GM18951 (cell line): ENCODE results near the gene B3GNT5.

Experiments used
- POLR2A ChIP-seq: IDR thresholded peaks from 4 replicates; pipeline ENCODE4 v1.6.1; 2011; ENCODE audit warnings: mild to moderate bottlenecking; ENCODE audit not compliant: insufficient read length, insufficient read depth; ENCODE audit errors: extremely low read depth
- in situ Hi-C: fragments of 300-500 bp; cut with MboI; formaldehyde crosslinking; loops from one replicate; pipeline ENCODE4 v1.12.0; 2022; ENCODE audit warnings: low sequenced_read_pairs, mixed read lengths, inconsistent platforms; ENCODE audit not compliant: unreplicated experiment

B3GNT5 gene, protein sequence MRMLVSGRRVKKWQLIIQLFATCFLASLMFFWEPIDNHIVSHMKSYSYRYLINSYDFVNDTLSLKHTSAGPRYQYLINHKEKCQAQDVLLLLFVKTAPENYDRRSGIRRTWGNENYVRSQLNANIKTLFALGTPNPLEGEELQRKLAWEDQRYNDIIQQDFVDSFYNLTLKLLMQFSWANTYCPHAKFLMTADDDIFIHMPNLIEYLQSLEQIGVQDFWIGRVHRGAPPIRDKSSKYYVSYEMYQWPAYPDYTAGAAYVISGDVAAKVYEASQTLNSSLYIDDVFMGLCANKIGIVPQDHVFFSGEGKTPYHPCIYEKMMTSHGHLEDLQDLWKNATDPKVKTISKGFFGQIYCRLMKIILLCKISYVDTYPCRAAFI

DNA sequence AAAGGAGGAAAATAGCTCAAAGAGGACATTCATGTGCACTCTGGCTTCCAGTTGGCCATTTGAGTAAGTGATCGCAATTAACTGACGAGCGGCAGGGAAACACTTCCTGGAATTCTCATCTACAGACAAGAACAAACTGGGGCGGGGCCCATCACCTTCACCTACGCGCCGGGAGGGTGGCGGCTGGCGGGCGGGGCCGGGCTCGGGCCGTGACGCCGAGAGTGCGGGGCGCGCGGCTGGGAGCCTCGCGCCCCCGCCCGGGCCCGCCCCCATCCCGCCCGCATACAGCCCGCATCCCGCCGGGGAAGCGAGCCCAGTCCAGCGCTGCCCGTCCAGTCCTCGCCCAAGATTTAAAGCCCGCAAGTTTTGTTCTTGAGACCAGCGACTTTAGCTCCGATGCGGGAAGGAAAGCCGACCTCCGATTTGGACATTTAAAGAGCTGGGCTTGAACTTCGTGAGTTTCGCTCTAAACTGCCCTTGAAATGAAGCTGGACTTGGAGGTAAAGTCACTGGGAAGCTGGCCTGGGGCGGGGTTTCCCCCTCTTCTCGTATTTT is at the start of gene B3GNT5:
TSS of gene B3GNT5 (plus strand) at position 281 of the 555 bp plus-strand sequence. CDS start 16,546 bp downstream, outside the sequence.
- no peak for TF ChIP-seq POLR2A
- in situ Hi-C loops: no loop called here

DNA sequence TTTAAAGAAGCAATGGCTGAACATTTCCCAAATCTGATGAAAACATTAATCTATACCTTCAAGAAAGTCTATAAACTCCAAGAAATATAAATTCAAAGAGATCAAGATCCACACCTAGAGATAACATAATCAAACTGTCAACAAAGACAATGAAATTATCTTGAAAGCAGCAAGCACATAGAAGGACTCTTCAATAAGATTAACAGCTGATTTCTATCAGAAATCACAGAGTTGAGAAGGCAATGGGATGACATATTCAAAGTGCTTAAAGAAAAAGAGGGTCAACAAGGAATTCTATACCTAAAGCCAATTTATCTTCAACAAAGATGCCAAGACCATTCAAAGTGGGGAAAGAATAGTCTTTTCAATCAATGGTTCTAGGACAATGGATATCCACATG is 49.4 kb upstream of the B3GNT5 start:
- in situ Hi-C loops: no loop called here
- no peak for TF ChIP-seq POLR2A

DNA sequence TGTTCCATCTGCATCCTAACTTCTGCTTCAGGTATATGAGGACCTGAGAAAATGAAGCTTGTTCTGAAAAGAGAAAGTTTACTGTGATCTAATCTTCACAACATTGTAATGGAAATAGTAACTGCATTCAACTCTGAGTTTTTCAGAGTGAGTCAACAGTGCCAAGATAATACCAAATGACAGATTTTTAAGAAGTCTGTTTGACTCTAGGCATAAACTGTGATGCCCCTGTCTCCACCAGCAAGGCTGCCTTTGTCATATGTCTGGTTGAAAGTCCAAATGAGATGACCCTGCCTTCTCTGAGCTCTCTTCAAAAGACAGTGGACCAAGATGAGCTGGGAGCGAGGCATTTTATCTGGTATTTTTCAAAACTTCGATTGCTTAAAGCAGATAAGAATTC is 44.8 kb upstream of the B3GNT5 start:
- in situ Hi-C loops: no loop called here
- TF ChIP-seq POLR2A: no peak

DNA sequence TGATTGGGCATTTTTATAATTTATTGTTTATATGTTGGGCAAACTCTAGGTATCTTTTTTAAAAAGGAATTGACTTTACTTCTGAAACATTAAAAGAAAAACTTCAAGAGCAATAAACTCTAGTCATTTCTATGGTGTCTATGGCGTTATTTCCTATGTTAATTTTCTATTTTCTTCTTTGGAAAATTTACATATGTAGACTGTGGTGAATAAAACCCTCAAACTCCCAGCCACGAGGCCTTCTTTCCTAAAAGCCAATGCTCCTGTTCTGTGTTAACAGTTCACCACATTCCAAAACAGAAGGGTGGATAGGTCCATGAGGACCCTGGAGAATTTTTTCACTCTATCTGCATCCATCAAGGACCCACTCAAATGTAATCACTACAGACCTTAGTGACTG is 44.3 kb upstream of the B3GNT5 start:
- TF ChIP-seq POLR2A: no peak
- in situ Hi-C loops: no loop called here

DNA sequence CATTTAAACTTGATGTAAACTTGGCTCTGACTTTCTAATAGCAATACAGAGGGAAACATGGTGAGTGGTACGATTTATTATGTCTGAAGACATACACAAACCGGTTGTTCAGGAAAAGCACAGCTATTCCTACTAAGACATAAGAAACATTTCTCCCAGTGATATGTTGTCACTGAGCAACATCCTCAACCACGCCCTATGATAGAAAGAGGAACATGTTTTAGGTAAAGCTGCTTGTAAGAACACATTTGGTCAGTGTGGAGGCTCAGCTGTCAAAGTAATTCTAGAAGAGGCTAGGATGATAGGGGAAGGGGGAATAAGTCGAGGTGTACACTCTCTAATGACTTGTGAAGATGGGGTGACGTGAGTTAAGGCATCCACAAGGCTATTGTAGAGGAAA is 42.7 kb upstream of the B3GNT5 start:
- TF ChIP-seq POLR2A: no peak
- in situ Hi-C loops: no loop called here

DNA sequence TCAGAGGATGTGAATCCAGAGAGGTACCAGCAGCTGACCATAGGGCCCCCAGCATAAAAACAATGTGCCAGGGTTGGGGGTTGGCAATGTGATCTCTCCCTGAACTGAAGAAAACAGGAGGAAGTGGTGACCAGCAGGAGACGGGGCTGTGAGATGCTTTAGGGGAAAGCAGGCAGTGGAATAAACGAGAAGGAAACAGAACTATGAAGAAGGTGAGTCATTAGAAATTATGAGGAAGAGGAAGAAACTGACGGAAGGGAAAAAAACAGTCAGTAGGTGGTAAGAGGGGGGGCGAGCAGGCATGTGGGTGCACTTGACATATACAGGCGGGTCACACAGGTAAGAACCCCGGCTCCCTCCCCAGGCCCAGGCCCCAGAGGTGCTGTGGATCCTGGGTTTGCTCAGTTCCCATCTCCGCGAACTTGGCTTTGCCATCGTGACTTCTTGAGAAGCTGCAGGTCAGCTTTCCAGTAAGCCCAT is 42.2 kb upstream of the B3GNT5 start:
- TF ChIP-seq POLR2A: no peak
- in situ Hi-C loops: no loop called here

DNA sequence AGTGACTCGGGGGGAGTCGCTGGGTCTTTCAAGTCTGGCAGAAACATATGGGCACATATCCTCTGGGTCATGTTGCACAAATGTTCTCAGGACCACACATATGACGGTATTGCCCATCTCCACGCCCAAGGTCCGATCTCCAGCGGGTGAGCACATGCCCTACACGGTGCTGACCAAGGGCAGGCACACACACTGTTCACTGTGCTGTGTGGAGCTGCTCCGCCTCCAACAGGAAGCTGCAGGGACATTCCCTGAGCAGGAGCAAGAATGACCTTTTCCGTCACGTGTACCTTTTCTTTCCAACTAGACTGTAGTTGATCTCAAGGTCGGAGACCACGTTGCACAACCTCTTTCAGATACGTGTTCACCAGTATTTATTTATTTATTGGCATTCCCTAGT is 41.7 kb upstream of the B3GNT5 start:
- in situ Hi-C loops: no loop called here
- no peak for TF ChIP-seq POLR2A

DNA sequence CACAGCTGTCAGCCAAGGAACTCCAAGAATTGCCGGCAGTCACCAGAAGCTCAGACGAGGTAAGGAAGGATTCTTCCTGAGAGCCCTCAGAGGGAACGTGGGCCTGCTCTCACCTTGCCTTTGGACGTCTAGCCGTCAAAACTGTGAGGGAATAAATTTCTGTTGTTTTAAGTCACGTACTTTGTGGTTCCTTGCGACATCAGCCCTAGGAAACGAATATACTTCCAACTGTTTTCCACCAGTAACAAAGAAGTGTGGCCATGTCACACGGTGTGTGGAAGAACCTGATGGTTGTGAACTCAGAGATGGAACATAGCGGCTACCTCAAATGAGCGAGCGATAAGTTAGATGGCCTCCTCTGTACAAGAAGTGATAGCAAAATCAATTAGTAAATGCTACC is 41.0 kb upstream of the B3GNT5 start:
- TF ChIP-seq POLR2A: no peak
- in situ Hi-C loops: no loop called here

DNA sequence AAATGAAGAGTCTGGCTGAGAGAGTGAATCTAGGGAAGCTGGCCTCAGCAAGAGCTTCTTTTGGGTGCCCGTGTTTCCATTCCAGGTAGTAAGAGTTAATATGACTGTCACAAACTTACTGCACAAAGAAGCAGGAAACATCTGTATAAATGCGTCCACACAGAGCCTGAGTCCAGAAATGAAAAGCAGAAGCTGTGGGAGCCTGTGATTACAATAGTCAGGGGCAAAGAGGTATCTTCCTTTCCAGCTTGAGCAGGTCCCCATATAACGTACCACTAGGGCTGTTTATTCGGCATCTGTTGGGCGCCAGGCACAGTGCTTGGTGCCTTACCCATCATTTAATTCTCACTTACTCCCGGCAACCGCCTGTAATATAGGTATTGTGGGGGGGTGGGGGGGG is 40.5 kb upstream of the B3GNT5 start:
- no peak for TF ChIP-seq POLR2A
- in situ Hi-C loops: no loop called here

DNA sequence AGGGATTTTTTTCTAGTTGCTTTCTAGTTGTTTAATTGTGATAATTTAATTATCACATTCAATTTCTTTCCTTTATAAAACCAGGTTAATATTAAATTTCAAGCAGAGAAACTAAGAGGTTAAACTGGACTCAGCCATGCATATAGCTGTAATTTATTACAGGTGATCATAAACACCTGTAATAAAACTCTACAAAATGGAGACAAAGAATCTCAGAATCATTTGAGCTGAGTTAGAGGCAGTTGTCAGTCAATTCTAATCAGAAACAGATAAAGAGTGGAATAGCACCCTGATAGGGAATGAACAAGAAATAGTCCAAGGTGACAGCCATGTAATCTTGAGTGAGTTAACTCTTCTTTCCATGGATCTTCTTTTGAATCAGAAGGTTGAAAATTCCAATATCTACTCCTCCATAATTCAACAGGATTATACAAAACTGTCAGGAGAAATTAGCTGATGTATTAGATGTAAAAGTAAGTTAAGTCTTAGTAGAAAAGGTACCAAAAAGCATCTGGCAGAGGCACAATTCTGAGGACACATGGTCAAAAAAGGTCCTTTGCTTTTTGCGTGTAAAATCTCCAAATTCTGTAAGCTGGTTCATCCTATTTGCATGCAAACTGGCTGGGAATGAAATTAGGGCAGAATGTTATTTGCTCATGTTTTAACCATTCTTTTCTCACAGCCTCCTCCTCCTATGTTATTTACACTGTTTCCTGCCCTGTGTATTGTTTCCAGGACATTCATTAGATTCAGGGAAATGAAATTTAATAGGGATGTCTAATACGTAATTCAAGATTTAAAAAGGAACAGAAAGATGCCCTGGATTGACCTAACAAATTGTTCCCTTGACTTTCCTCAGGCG is 39.4 kb upstream of the B3GNT5 start:
- in situ Hi-C loops: no loop called here
- no peak for TF ChIP-seq POLR2A

DNA sequence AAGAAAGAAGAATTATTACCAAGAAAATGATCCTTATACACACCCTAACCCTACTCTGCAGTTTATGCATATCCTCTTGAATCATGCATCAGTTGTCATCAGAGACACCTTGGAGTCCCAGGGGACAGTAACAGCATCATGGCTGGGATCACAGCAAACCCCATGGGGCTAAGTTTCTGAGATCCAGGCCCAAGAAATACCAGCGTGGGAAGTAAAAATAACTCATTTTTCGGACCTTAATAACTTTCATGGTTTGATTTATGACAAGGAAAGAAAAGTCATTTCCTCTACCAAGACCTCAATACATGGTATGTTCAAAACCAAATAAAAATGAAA is 38.8 kb upstream of the B3GNT5 start:
- in situ Hi-C loops: no loop called here

DNA sequence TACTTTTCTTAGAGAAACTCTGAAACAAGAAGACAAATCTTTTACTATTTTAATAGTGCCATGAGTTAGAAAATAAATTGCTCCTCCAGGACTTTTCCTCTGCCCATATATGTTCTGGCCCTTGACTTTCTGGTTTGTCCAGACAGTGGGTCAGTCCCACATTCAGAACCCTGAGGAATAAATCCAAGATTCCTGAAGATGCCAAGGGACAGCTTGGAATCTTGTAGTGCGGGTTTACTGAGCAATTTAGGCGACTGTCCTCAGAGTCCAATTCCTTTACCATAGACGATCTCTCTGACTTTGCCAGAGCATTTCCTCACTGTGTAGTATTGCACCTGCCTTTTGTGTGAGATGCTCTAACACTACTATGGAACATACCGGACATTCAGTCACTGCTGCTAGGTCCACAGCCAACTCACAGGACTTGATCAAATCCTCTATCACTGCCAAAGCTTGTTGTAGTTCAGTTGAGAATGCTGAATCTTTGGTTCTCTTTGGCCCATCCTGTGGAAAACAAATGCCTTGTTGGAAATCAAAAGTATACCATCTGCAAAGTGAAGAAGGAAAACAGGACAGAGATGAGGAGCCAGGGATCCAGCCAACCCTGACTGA is 37.4 kb upstream of the B3GNT5 start:
- TF ChIP-seq POLR2A: no peak
- in situ Hi-C loops: no loop called here

More for the DNA sequence above, 38.8 kb upstream of the B3GNT5 start:
- TF ChIP-seq POLR2A: no peak
